Common myeloid progenitor, CD34-positive (primary cell): ENCODE measurements around the gene DIP2C.
"Not testable (repeated sequence)": the region's sequence is repeated elsewhere in the genome, so short reads cannot be mapped to it uniquely, and the experiment has no call there.

Source experiments
- CTCF ChIA-PET: fragments of 350-600 bp; sonication (Branson Sonifier 250); formaldehyde crosslinking; loops from one replicate; lab custom pipeline; 2021; ENCODE audit warnings: antibody characterized with exemption; lab: Charles Lee
- POLR2A ChIA-PET: fragments of 350-600 bp; sonication (Branson Sonifier 250); formaldehyde crosslinking; loops from one replicate; lab custom pipeline; 2021; ENCODE audit warnings: antibody characterized with exemption; lab: Charles Lee
- DNase-seq, 3 donors: peaks; one replicate each; pipeline versions ENCODE4 v3.0.0 to v3.0.0-alpha.2; 2013
- H3K27ac ChIP-seq, 2 experiments: 1 replicate in 1 of 2; 2 replicates in 1 of 2; pipeline ENCODE4 v1.7.0; 2013; ENCODE audit warnings: inconsistent platforms in 2 of 2, low read length in 2 of 2, mild to moderate bottlenecking in 2 of 2, low read depth in 1 of 2, moderate library complexity in 1 of 2; ENCODE audit not compliant: severe bottlenecking in 2 of 2, insufficient read depth in 1 of 2, poor library complexity in 1 of 2
- H3K27me3 ChIP-seq, 5 experiments: replicated peaks in 2 of 5; 1 replicate in 3 of 5; 2 replicates in 2 of 5; pipeline versions ENCODE4 v1.6.1 to v1.7.0; 2013; ENCODE audit warnings: low read length in 4 of 5, mild to moderate bottlenecking in 2 of 5, moderate library complexity in 2 of 5, inconsistent platforms in 1 of 5; ENCODE audit not compliant: insufficient read depth in 5 of 5, control insufficient read depth in 4 of 5
- H3K36me3 ChIP-seq, 4 experiments: 1 replicate in 2 of 4; 2 replicates in 2 of 4; pipeline versions ENCODE4 v1.6.1 to v1.7.0; 2013; ENCODE audit warnings: low read length in 3 of 4, control low read depth in 1 of 4, mild to moderate bottlenecking in 1 of 4; ENCODE audit not compliant: control insufficient read depth in 4 of 4, insufficient read depth in 4 of 4
- H3K4me1 ChIP-seq, 4 experiments: 1 replicate in 3 of 4; 2 replicates in 1 of 4; pipeline versions ENCODE4 v1.6.1 to v1.7.1; 2013; ENCODE audit warnings: low read length in 3 of 4, mild to moderate bottlenecking in 3 of 4, control low read depth in 1 of 4, inconsistent platforms in 1 of 4, moderate library complexity in 1 of 4; ENCODE audit not compliant: control insufficient read depth in 4 of 4, insufficient read depth in 4 of 4; ENCODE audit errors: control extremely low read depth in 1 of 4
- H3K4me3 ChIP-seq, 7 experiments: 1 replicate in 4 of 7; 2 replicates in 3 of 7; pipeline versions ENCODE4 v1.5.1 to v1.7.0; 2013; ENCODE audit warnings: mild to moderate bottlenecking in 7 of 7, low read length in 6 of 7, moderate library complexity in 6 of 7, inconsistent platforms in 2 of 7, low read depth in 2 of 7, control low read depth in 1 of 7; ENCODE audit not compliant: insufficient read depth in 4 of 7, control insufficient read depth in 1 of 7; ENCODE audit errors: extremely low read depth in 1 of 7
- H3K9me3 ChIP-seq, 5 experiments: 1 replicate in 4 of 5; 2 replicates in 1 of 5; pipeline versions ENCODE4 v1.6.1 to v1.7.1; 2013; ENCODE audit warnings: low read length in 4 of 5, mild to moderate bottlenecking in 2 of 5, inconsistent platforms in 1 of 5, low read depth in 1 of 5, moderate library complexity in 1 of 5; ENCODE audit not compliant: control insufficient read depth in 4 of 5, insufficient read depth in 2 of 5; ENCODE audit errors: control extremely low read depth in 1 of 5
- WGBS: methylation state at CpG from one replicate; pipeline ENCODE4 v1.1.5; 2013; ENCODE audit not compliant: insufficient coverage; 5-methylcytosine and 5-hydroxymethylcytosine counted together

DIP2C gene

DNA sequence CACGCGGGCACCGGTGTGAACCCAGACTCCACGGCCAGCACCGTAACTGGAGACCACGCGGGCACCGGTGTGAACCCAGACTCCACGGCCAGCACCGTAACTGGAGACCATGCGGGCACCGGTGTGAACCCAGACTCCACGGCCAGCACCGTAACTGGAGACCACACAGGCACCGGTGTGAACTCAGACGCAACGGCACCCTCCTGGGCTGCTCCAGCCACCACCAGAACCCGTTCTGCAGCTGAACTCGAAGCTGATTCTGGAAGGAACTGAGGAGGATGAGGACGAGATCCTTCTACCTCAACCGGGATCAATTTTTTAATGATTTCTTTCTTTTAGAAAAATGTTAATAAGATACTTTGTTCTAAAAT lies 56.7 kb downstream of the DIP2C start:
- POLR2A ChIA-PET, H3K4me3 ChIP-seq, DNase-seq, CTCF ChIA-PET, H3K9me3 ChIP-seq, H3K27ac ChIP-seq, H3K36me3 ChIP-seq: not testable (repeated sequence)
- Histone ChIP-seq H3K4me1 (peaks cover 0 to 14% (median 9%) of the 10 kb centered on the region in 4 experiments), H3K27me3 (peaks cover 0 to 91% (median 35%) of the 10 kb centered on the region in 5 experiments)
- WGBS = over 99% methylated on average over 9 of the region's 21 CpGs

DNA sequence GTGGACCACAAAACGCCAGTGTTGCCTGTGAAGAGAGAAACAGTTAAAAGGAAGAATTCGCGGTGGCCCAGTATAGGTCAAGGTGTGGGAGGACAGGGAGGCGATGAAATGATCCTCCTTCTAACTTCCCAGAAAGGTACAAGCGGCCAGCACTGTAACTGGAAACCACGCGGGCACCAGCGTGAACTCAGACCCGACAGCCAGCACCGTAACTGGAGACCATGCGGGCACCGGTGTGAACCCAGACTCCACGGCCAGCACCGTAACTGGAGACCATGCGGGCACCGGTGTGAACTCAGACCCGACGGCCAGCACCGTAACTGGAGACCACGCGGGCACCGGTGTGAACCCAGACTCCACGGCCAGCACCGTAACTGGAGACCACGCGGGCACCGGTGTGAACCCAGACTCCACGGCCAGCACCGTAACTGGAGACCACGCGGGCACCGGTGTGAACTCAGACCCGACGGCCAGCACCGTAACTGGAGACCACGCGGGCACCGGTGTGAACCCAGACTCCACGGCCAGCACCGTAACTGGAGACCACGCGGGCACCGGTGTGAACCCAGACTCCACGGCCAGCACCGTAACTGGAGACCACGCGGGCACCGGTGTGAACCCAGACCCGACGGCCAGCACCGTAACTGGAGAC lies 57.2 kb downstream of the DIP2C start:
- H3K9me3 ChIP-seq, CTCF ChIA-PET, H3K27ac ChIP-seq, H3K36me3 ChIP-seq, POLR2A ChIA-PET, DNase-seq, H3K4me3 ChIP-seq: not testable (repeated sequence)
- H3K4me1 ChIP-seq = peaks cover 0 to 14% (median 9%) of the 10 kb centered on the region in 4 experiments
- 97% methylated on average over 8 of the region's 51 CpGs for WGBS
- H3K27me3 ChIP-seq = peaks cover 0 to 91% (median 38%) of the 10 kb centered on the region in 5 experiments

GRCh38 chr10:631266-631665 lies 58.2 kb downstream of the DIP2C start:
- POLR2A ChIA-PET = no interaction called here
- 97% methylated on average over 9 of the region's 11 CpGs for WGBS
- peaks cover 0 to 91% (median 32%) of the 10 kb centered on the region in 5 experiments for H3K27me3 ChIP-seq
- DNase-seq = no peak
- no peak overlapping the region for H3K4me3 ChIP-seq
- H3K4me1 ChIP-seq = peaks cover 0 to 14% (median 9%) of the 10 kb centered on the region in 4 experiments
- no peak overlapping the region for H3K27ac ChIP-seq
- H3K36me3 ChIP-seq = no peaks in the 10 kb centered on the region
- peaks cover 0 to 8% (median 0%) of the 10 kb centered on the region in 5 experiments for H3K9me3 ChIP-seq
- CTCF ChIA-PET = no interaction called here

- WGBS = 97% methylated on average over 22 of the region's 23 CpGs
- peaks cover 0 to 13% (median 9%) of the 10 kb centered on the region in 4 experiments for H3K4me1 ChIP-seq
- DNase-seq = no peak
- H3K27ac ChIP-seq = no peak overlapping the region
- H3K4me3 ChIP-seq = no peak overlapping the region
- H3K36me3 ChIP-seq = no peaks in the 10 kb centered on the region
- peaks cover 0 to 8% (median 0%) of the 10 kb centered on the region in 5 experiments for H3K9me3 ChIP-seq
- ChIA-PET CTCF (no interaction called here), POLR2A (no interaction called here)
- H3K27me3 ChIP-seq = peaks cover 0 to 91% (median 30%) of the 10 kb centered on the region in 5 experiments
Measured at GRCh38 chr10:630581-631073, 58.8 kb downstream of the DIP2C start.

GRCh38 chr10:629186-629998 lies 60.1 kb downstream of the DIP2C start:
- Histone ChIP-seq H3K27ac (no peak overlapping the region), H3K36me3 (no peaks in the 10 kb centered on the region), H3K4me1 (peaks cover 0 to 12% (median 9%) of the 10 kb centered on the region in 4 experiments), H3K9me3 (peaks cover 0 to 8% (median 0%) of the 10 kb centered on the region in 5 experiments), H3K4me3 (no peak overlapping the region), H3K27me3 (peaks cover 0 to 91% (median 31%) of the 10 kb centered on the region in 5 experiments)
- ChIA-PET CTCF (no interaction called here), POLR2A (no interaction called here)
- DNase-seq = peak; percentile 33 to 91 (median 91)
- WGBS = 51% methylated on average over 23 of the region's 25 CpGs

DNA sequence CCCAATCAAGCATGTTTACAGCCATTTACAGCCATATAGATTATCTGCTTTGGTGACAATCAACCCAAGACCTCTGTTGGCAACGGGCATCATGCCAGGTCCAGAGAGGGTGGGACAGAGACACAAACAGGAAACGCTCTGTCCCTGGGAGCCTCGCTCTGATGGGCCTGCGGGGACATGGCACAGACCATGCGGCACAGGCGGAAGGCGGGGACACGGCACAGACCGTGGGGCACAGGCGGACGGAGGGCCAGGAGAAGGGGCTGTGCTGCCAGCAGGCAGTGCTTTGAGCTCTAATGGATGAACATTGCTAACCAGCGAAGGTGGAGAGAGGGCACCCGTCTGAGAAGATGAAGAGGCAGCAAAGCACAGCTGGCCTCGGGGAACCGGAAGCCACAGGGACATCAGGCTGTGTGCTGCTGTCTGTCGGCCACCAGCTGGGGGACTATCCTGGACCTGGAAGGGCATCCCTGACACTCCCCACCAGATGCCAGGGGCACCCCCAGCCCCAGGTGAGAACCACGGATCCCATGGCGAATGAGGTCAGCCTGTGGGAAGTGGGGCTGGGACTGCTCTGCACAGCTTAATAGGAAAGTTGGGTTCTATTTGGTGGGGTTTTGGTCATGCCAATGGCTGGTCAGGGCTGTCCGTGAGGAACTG lies 61.0 kb downstream of the DIP2C start:
- Histone ChIP-seq H3K9me3 (peaks cover 0 to 8% (median 0%) of the 10 kb centered on the region in 5 experiments), H3K27me3 (peaks cover 0 to 91% (median 28%) of the 10 kb centered on the region in 5 experiments), H3K4me1 (peaks cover 0 to 12% (median 9%) of the 10 kb centered on the region in 4 experiments), H3K27ac (no peak overlapping the region), H3K36me3 (no peaks in the 10 kb centered on the region), H3K4me3 (no peak overlapping the region)
- 92% methylated on average over 17 of the region's 19 CpGs for WGBS
- ChIA-PET CTCF (no interaction called here), POLR2A (no interaction called here)
- no peak for DNase-seq
